Common myeloid progenitor, CD34-positive (primary cell): ENCODE data around the gene PGBD4.
"Not testable (repeated sequence)": the region's sequence is repeated elsewhere in the genome, so short reads cannot be mapped to it uniquely, and the experiment has no call there.

Source experiments
- CTCF ChIA-PET: fragments of 350-600 bp; sonication (Branson Sonifier 250); formaldehyde crosslinking; loops from one replicate; lab custom pipeline; 2021; ENCODE audit warnings: antibody characterized with exemption; lab: Charles Lee
- POLR2A ChIA-PET: fragments of 350-600 bp; sonication (Branson Sonifier 250); formaldehyde crosslinking; loops from one replicate; lab custom pipeline; 2021; ENCODE audit warnings: antibody characterized with exemption; lab: Charles Lee
- DNase-seq, 3 donors: peaks; one replicate each; pipeline versions ENCODE4 v3.0.0 to v3.0.0-alpha.2; 2013
- H3K27ac ChIP-seq, 2 experiments: 1 replicate in 1 of 2; 2 replicates in 1 of 2; pipeline ENCODE4 v1.7.0; 2013; ENCODE audit warnings: inconsistent platforms in 2 of 2, low read length in 2 of 2, mild to moderate bottlenecking in 2 of 2, low read depth in 1 of 2, moderate library complexity in 1 of 2; ENCODE audit not compliant: severe bottlenecking in 2 of 2, insufficient read depth in 1 of 2, poor library complexity in 1 of 2
- H3K27me3 ChIP-seq, 5 experiments: replicated peaks in 2 of 5; 1 replicate in 3 of 5; 2 replicates in 2 of 5; pipeline versions ENCODE4 v1.6.1 to v1.7.0; 2013; ENCODE audit warnings: low read length in 4 of 5, mild to moderate bottlenecking in 2 of 5, moderate library complexity in 2 of 5, inconsistent platforms in 1 of 5; ENCODE audit not compliant: insufficient read depth in 5 of 5, control insufficient read depth in 4 of 5
- H3K36me3 ChIP-seq, 4 experiments: 1 replicate in 2 of 4; 2 replicates in 2 of 4; pipeline versions ENCODE4 v1.6.1 to v1.7.0; 2013; ENCODE audit warnings: low read length in 3 of 4, control low read depth in 1 of 4, mild to moderate bottlenecking in 1 of 4; ENCODE audit not compliant: control insufficient read depth in 4 of 4, insufficient read depth in 4 of 4
- H3K4me1 ChIP-seq, 4 experiments: 1 replicate in 3 of 4; 2 replicates in 1 of 4; pipeline versions ENCODE4 v1.6.1 to v1.7.1; 2013; ENCODE audit warnings: low read length in 3 of 4, mild to moderate bottlenecking in 3 of 4, control low read depth in 1 of 4, inconsistent platforms in 1 of 4, moderate library complexity in 1 of 4; ENCODE audit not compliant: control insufficient read depth in 4 of 4, insufficient read depth in 4 of 4; ENCODE audit errors: control extremely low read depth in 1 of 4
- H3K4me3 ChIP-seq, 7 experiments: 1 replicate in 4 of 7; 2 replicates in 3 of 7; pipeline versions ENCODE4 v1.5.1 to v1.7.0; 2013; ENCODE audit warnings: mild to moderate bottlenecking in 7 of 7, low read length in 6 of 7, moderate library complexity in 6 of 7, inconsistent platforms in 2 of 7, low read depth in 2 of 7, control low read depth in 1 of 7; ENCODE audit not compliant: insufficient read depth in 4 of 7, control insufficient read depth in 1 of 7; ENCODE audit errors: extremely low read depth in 1 of 7
- H3K9me3 ChIP-seq, 5 experiments: 1 replicate in 4 of 5; 2 replicates in 1 of 5; pipeline versions ENCODE4 v1.6.1 to v1.7.1; 2013; ENCODE audit warnings: low read length in 4 of 5, mild to moderate bottlenecking in 2 of 5, inconsistent platforms in 1 of 5, low read depth in 1 of 5, moderate library complexity in 1 of 5; ENCODE audit not compliant: control insufficient read depth in 4 of 5, insufficient read depth in 2 of 5; ENCODE audit errors: control extremely low read depth in 1 of 5
- WGBS: methylation state at CpG from one replicate; pipeline ENCODE4 v1.1.5; 2013; ENCODE audit not compliant: insufficient coverage; 5-methylcytosine and 5-hydroxymethylcytosine counted together

The PGBD4 gene

DNA sequence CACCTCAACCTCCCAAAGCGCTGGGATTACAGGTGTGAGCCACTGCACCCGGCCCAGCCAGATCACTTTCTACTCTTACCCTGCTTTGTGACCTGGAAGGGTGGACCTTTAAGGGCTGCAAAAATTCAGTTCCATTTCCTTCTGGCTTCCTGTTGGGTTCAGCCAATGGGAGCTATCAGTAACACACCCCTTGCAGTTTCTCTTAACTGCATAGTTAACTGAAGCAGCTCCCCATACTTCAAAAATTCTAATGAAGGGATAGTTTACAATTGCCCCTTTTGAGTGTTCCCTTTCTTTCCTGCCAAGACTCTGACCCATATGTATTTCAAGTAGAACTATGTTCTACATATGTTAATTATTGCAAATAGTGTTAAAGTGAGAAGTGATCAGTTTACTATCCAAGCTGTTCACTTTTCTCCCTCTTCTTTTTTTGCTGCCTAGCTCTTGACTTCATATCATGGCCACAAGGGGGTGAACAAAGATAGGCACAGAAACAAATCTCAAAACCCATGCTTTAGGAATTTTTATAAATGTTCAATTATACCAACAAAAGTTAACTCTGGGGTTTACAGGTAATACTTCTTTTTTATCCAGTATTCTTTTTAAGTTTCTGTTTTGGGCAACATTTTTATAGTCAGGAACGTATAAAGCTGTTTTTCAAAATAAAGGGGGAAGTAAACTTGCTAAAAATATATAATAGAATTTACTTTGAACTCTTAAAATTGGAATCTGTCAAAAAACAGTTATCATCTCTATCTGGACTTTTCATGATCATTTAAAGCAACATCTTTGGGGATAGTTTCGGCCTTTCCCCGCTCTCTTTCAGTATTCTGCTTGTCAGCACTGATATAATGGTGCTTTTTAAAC is 8.1 kb downstream of the PGBD4 start:
- H3K4me1 ChIP-seq: peaks cover 0 to 2% (median 0%) of the 10 kb centered on the region in 4 experiments
- no peaks in the 10 kb centered on the region for H3K9me3 ChIP-seq
- no peaks in the 10 kb centered on the region for H3K27me3 ChIP-seq
- WGBS: 87% methylated on average over 2 of the region's 5 CpGs
- H3K4me3 ChIP-seq: no peak overlapping the region
- H3K27ac ChIP-seq: no peak overlapping the region
- peaks cover 0 to 3% (median 0%) of the 10 kb centered on the region in 4 experiments for H3K36me3 ChIP-seq
- peak; percentile 45 to 66 (median 56) for DNase-seq
- ChIA-PET CTCF (interaction anchor here (0.7 to 4.4 kb wide), 16 partner anchors 9 to 474 kb away, joined by 3 to 43 read pairs (median 4); partner anchors contain the start of genes KATNBL1 and LPCAT4), POLR2A (no interaction called here)

GRCh38 chr15:34111488-34111887 is 9.6 kb downstream of the PGBD4 start:
- Histone ChIP-seq H3K36me3 (no peaks in the 10 kb centered on the region), H3K4me1 (peaks cover 0 to 2% (median 0%) of the 10 kb centered on the region in 4 experiments), H3K4me3 (no peak overlapping the region), H3K27me3 (no peaks in the 10 kb centered on the region), H3K9me3 (no peaks in the 10 kb centered on the region), H3K27ac (no peak overlapping the region)
- no peak for DNase-seq
- WGBS: 96% methylated on average over 3 of the region's 6 CpGs
- ChIA-PET POLR2A (no interaction called here), CTCF (interaction anchor here (0.6 to 4.4 kb wide), 7 partner anchors 9 to 216 kb away, joined by 3 to 43 read pairs (median 3); partner anchors contain the start of gene KATNBL1)

GRCh38 chr15:34114215-34114614 is 12.3 kb downstream of the PGBD4 start:
- peaks cover 0 to 2% (median 0%) of the 10 kb centered on the region in 4 experiments for H3K4me1 ChIP-seq
- POLR2A ChIA-PET: no interaction called here
- no peaks in the 10 kb centered on the region for H3K9me3 ChIP-seq
- no peak for DNase-seq
- no peak overlapping the region for H3K4me3 ChIP-seq
- no peaks in the 10 kb centered on the region for H3K36me3 ChIP-seq
- CTCF ChIA-PET: interaction anchor here (1.2 to 1.3 kb wide), 2 partner anchors 10 to 26 kb away, joined by 3 read pairs; no protein-coding TSS in a partner anchor
- H3K27ac ChIP-seq: no peak overlapping the region
- H3K27me3 ChIP-seq: no peaks in the 10 kb centered on the region
- WGBS: 0% methylated on average over 1 of the region's 2 CpGs

GRCh38 chr15:34114739-34115138 is 12.9 kb downstream of the PGBD4 start:
- H3K4me1 ChIP-seq: peaks cover 0 to 1% (median 0%) of the 10 kb centered on the region in 4 experiments
- H3K4me3 ChIP-seq: no peak overlapping the region
- no peaks in the 10 kb centered on the region for H3K36me3 ChIP-seq
- no peaks in the 10 kb centered on the region for H3K9me3 ChIP-seq
- ChIA-PET CTCF (interaction anchor here (1.3 kb wide), 1 partner anchor 25 kb away, joined by 3 read pairs; no protein-coding TSS in a partner anchor), POLR2A (no interaction called here)
- H3K27ac ChIP-seq: no peak overlapping the region
- no peak for DNase-seq
- no peaks in the 10 kb centered on the region for H3K27me3 ChIP-seq
- 94% methylated on average over 3 of the region's 3 CpGs for WGBS

DNA sequence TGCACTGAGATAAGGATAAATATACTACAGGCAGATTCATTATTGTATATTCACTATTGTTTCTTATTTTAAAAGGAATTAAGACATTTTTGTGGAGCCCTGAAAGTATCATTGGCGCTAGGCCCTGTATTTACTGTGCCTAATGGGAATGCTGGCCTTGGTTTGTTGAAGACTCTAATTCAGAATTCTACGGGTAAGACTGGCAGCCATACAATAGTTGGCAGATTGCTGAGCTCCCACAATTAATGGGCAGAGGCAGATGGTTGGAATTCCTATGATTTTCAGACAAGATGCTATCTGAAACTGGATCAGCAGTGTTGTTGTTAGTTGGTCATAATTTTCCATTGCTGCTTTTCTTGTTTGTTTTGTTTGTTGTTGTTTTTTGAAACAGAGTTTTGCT is 14.7 kb downstream of the PGBD4 start:
- 100% methylated on average over 2 of the region's 2 CpGs for WGBS
- Histone ChIP-seq H3K27me3 (no peaks in the 10 kb centered on the region), H3K4me1 (no peaks in the 10 kb centered on the region), H3K4me3 (no peak overlapping the region), H3K27ac (no peak overlapping the region), H3K36me3 (no peaks in the 10 kb centered on the region), H3K9me3 (no peaks in the 10 kb centered on the region)
- no peak for DNase-seq
- ChIA-PET CTCF (no interaction called here), POLR2A (no interaction called here)

- WGBS: 86% methylated on average over 2 of the region's 4 CpGs
- no peaks in the 10 kb centered on the region for H3K36me3 ChIP-seq
- H3K9me3 ChIP-seq: no peaks in the 10 kb centered on the region
- ChIA-PET POLR2A (no interaction called here), CTCF (interaction anchor here (1.2 to 1.4 kb wide), 2 partner anchors 9 to 93 kb away, joined by 3 to 6 read pairs; no protein-coding TSS in a partner anchor)
- no peaks in the 10 kb centered on the region for H3K4me1 ChIP-seq
- DNase-seq: no peak
- H3K27me3 ChIP-seq: no peaks in the 10 kb centered on the region
- no peak overlapping the region for H3K4me3 ChIP-seq
- no peak overlapping the region for H3K27ac ChIP-seq
These were observed 17.4 kb downstream of the PGBD4 start for GRCh38 chr15:34119291-34119690.

DNA sequence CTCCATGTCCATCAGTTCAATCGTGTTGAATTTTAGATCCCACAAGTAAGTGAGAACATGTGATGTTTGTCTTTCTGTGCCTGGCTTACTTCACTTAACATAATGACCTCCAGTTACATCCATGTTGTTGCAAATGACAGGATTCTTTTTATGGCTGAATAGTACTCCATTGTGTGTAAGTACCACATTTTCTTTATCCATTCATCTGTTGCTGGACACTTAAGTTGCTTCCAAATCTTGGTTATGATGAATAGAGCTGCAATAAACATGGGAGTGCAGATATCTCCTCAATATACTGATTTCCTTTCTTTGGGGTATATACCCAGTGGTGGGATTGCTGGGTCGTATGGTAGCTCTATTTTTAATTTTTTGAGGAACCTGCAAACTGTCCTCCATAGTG is 18.5 kb downstream of the PGBD4 start:
- H3K36me3 ChIP-seq, H3K4me1 ChIP-seq, H3K27ac ChIP-seq, H3K4me3 ChIP-seq, CTCF ChIA-PET, H3K27me3 ChIP-seq, H3K9me3 ChIP-seq, DNase-seq: not testable (repeated sequence)
- WGBS: 83% methylated on average over 1 of the region's 2 CpGs
- POLR2A ChIA-PET: interaction anchor here (0.6 kb wide), 1 partner anchor 678 kb away, joined by 3 read pairs; no protein-coding TSS in a partner anchor
